ENCODE measurements around the gene B9D2.

B9D2 gene

DNA sequence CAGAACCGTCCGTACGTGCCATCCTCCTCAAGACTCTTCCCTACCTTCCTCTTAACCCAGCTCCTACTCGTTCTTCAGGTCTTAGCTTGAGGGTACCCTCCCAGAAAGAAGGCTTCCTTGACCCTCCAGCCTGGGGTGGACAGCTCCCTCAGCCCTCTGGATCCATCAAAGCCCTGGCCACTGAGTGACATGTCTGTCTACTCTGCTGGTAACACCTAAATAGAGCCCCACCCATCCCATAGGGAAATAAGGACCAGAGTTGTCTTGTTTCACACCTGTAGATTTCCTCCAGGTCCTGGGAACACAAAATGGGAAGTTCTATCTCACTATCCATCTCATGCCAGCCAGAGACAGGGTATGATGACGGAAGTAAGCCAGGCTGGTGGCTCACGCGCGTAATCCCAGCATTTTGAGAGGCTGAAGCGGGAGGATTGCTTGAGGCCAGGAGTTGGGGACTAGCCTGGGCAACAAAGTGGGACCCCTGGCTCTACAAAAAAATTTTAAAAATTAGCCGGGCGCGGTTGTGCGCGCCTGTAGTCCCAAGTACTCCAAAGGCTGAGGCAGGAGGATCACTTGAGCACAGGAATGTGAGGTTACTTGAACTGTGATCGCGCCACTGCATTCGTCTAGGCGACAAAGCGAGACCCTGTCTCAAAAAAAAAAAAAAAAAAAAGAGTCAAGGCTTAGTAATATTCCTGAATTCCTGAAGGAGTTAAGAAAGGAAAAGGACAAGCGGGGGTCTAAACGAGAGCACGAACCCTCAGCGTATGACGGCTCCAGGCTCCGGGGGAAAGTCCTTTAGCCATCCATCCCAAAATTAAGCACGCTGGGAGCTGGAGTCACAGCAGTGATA is 54.5 kb downstream of the B9D2 start:
- no peak for DNase-seq (ENCODE audit: low spot score)

DNA sequence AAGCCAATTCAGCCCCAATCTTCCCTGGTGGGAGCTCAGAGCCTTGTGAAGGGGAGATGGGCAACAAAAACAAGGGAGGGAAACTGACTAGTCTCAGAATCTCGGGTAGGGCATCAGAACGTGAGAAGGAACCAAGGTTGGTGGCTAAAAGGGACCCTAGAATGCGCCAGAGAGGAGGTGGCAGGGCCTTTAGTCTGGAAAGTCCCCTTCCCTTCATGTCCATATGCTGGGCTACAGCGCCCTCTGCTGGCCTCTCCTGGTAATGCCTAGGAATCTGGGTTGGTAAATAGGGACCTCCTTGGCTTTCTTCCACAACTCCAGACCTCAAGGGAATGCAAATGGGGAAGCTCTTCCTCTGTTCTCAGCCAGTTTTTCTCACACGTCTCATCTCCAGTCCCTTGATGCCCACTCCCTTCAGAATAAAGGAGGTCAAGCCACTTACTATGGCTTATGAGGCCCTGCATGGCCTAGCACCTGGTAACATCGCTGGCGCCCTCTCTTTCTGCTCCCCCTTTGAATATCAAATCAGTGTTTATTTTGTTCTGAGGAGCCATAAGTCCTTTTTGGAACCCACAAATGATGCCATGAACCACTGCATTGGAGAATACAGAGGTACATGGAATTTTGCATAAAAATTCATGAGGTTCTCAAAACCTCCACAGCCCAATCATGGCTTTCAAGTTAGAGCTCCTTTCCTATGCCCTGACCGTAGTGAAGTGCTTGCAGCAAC is 55.3 kb downstream of the B9D2 start:
- peak; percentile 79 for DNase-seq (ENCODE audit: low spot score)

DNA sequence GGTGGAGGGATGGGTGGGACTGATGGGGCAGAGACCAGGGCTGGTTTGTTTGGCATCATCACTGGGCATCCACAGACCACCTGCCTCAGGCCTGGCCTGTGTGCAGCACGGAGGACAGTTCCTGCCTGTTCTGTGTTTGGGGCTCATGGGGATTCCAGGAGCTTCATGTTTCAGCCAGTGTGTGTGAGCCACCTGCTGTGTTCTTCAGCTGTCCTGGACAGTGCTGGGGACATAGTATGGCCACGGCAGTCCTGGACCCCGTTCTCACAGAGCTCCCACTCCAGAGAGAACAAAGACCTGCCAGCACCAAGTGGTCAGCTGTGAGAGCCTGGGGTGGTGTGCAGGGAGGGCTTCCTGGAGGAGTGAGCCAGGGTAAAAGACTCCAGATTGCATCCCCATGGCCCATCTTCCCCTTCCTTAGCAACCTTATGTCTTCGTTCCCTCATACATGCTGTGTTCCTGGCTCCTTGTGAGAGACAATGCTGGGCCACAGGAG is 55.9 kb downstream of the B9D2 start:
- no peak for DNase-seq (ENCODE audit: low spot score)

DNA sequence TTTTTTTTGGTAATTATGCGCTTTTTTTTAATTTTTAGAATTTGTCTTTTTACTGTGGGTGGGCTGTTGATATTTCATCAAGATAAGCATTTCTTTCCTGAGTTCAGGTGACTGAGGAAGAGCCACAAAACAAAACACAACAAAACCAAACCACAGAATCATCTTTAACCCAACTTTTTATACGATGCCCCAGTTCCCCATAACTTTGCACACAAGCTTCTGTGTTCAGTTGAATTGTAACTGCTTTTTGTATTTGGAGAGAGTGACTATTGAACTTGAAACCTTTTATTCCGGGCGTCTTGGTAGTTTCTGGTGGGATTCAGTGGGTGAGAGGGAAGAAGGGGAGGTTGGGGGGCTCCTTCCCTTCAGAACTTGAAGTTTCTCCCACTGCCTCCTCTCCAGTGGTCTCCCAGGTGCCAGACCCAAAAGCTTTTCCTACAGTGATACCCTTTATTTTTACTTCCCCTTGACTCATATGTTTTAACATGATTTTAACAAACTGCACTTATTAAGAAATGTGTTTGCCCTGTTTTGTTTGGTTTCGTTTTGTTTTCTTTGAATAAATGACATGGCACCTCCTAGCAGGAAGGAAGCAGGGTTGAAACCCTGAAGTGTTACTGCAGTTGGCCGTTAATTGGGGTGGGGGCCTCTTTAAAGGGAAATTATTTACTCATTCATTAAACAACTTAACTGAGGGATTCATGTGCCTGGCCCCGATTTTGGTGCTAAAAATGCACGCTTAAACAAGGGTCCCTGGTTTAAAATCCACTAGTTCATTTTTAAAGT is 56.7 kb downstream of the B9D2 start:
- no peak for DNase-seq (ENCODE audit: low spot score)

GRCh38 chr19:41305927-41306793 is 57.8 kb downstream of the B9D2 start:
- no peak for DNase-seq (ENCODE audit: low spot score)

DNA sequence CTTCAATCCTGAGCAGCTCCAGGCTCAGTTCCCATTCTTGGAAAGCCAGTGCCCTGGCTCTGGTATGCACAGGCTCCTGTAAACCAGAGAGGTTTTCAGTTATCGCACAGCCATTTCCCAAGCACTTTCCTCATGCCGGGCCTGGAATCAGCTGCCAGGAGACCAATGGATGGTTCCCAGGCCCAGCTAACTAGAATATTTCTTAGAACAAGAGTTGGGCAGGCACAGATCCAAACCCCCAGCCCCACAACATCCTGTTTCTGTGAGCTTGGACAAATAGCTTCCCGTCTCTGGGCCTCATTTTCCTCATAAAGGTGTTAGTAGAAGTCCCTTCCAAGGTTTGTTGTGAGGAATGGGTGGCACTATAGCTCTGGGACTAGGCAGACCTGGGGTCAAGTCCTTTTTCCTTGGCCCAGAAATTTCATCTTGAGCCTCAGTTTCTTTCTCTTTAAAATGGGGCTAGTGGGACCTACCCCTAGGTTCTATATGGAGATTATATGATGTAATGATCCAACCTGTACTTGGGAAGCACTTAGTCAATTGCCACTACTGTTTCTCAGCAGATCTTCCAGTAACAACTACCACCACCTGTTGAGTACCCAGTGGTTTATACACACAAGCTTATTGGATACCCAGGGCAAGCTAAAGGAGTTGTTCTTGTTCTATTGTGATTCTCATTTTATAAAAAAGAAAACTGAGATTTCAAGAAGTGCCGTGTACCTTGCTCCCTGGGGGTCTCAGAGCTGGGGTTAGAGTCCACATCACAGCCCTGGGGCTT is 59.1 kb downstream of the B9D2 start:
- no peak for DNase-seq (ENCODE audit: low spot score)
